ENCODE measurements around the gene DNAH11. TPM values are rescaled to one million over a fixed set of nuclear protein-coding genes. Genes with fewer than 3 reads are reported as not detected.

Gene DNAH11
- total and polyA plus RNA-seq, 9 of the 15 experiments (the other 6 are each of a cell fraction or from before 2014, with no cell fraction given), result under 0.01 TPM; not detected in 7

DNA sequence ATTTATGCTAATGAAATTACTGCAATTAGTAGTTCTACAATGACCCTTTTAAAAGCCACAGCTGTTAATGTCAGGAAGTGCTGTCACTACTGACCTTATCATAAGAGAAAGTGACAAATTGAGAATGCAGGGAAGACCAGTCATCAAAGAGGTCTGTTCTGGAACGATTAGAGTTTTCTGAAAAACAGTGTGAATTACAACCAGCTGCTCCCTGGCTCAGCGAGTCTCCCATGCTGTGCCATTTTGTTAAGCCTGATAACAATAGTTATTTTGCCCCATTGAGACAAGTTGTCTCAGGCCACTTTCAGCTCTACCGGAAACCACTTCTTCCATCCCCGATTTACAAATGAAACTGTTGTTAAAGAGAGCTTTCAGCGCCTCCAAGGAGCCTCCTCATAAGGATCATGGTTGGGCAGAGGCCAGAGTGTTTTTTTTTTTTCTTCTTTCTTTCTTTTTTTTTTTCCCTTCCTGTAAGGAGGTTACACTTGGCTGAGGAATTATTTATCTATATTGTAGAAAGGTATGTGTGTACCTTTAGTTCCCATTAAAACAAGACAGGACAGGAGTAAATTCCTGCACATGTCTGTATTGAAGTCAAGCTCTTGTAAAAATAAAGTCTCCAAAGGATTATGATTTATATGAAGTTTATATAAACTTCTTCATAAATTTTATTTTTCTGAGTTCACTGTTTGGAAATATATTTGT is 229.2 kb downstream of the DNAH11 start (continued):
- TF ChIP-seq TBL1XR1 (IDR thresholded peaks at IDR 0.05; ENCODE audit: low read length in 2 of 2) (no peak), ZNF584 (CRISPR knock-in tag; IDR thresholded peaks at IDR 0.05; ENCODE audit: low read depth) (0 out of 2 replicates have a peak, but pooled peaks have one; percentile 46), TCF7L2 (IDR thresholded peaks at IDR 0.05; ENCODE audit: low read depth, low read length) (no peak), ZBTB1 (CRISPR knock-in tag; IDR thresholded peaks at IDR 0.05; ENCODE audit: borderline replicate concordance, low read depth) (no peak), RAD51 (IDR thresholded peaks at IDR 0.05; ENCODE audit: borderline replicate concordance, low read depth) (no peak), ZNF436 (CRISPR knock-in tag; IDR thresholded peaks at IDR 0.05) (no peak), SMAD4 (CRISPR knock-in tag; conservative IDR thresholded peaks at IDR 0.05) (0 out of 2 replicates have a peak, but pooled peaks have one; percentile 36), ZNF785 (CRISPR knock-in tag; IDR thresholded peaks at IDR 0.05) (no peak), ETV5 (CRISPR knock-in tag; IDR thresholded peaks at IDR 0.05; ENCODE audit: low read depth) (no peak), ZNF146 (CRISPR knock-in tag; IDR thresholded peaks at IDR 0.05; ENCODE audit: unreplicated experiment) (no peak), PHB2 (IDR thresholded peaks at IDR 0.05; ENCODE audit: low read depth) (no peak), CBX8 (IDR thresholded peaks at IDR 0.05; ENCODE audit: borderline replicate concordance, extremely low read depth, low read depth, low read length, poor library complexity, severe bottlenecking) (no peak), SAP30 (IDR thresholded peaks at IDR 0.05; ENCODE audit: borderline replicate concordance, insufficient read depth, low read depth, low read length, poor library complexity, severe bottlenecking) (no peak), RBFOX2 (IDR thresholded peaks at IDR 0.05; ENCODE audit: low read depth, low read length) (no peak)
- TF ChIP-seq, protein P1, sequence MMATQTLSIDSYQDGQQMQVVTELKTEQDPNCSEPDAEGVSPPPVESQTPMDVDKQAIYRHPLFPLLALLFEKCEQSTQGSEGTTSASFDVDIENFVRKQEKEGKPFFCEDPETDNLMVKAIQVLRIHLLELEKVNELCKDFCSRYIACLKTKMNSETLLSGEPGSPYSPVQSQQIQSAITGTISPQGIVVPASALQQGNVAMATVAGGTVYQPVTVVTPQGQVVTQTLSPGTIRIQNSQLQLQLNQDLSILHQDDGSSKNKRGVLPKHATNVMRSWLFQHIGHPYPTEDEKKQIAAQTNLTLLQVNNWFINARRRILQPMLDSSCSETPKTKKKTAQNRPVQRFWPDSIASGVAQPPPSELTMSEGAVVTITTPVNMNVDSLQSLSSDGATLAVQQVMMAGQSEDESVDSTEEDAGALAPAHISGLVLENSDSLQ (IDR thresholded peaks at IDR 0.05), result peak; percentile 47
- TF ChIP-seq, protein P2, sequence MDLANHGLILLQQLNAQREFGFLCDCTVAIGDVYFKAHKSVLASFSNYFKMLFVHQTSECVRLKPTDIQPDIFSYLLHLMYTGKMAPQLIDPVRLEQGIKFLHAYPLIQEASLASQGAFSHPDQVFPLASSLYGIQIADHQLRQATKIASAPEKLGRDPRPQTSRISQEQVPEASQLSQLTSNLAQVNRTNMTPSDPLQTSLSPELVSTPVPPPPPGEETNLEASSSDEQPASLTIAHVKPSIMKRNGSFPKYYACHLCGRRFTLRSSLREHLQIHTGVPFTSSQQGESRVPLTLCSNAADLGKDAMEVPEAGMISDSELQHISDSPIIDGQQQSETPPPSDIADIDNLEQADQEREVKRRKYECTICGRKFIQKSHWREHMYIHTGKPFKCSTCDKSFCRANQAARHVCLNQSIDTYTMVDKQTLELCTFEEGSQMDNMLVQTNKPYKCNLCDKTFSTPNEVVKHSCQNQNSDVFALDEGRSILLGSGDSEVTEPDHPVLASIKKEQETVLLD (IDR thresholded peaks at IDR 0.05), result no peak
- TF ChIP-seq, protein P3, sequence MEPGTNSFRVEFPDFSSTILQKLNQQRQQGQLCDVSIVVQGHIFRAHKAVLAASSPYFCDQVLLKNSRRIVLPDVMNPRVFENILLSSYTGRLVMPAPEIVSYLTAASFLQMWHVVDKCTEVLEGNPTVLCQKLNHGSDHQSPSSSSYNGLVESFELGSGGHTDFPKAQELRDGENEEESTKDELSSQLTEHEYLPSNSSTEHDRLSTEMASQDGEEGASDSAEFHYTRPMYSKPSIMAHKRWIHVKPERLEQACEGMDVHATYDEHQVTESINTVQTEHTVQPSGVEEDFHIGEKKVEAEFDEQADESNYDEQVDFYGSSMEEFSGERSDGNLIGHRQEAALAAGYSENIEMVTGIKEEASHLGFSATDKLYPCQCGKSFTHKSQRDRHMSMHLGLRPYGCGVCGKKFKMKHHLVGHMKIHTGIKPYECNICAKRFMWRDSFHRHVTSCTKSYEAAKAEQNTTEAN (CRISPR knock-in tag; IDR thresholded peaks at IDR 0.05), result no peak
- TF ChIP-seq, protein P4, sequence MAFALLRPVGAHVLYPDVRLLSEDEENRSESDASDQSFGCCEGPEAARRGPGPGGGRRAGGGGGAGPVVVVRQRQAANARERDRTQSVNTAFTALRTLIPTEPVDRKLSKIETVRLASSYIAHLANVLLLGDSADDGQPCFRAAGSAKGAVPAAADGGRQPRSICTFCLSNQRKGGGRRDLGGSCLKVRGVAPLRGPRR (CRISPR knock-in tag; IDR thresholded peaks at IDR 0.05), result no peak
- TF ChIP-seq, protein P5, sequence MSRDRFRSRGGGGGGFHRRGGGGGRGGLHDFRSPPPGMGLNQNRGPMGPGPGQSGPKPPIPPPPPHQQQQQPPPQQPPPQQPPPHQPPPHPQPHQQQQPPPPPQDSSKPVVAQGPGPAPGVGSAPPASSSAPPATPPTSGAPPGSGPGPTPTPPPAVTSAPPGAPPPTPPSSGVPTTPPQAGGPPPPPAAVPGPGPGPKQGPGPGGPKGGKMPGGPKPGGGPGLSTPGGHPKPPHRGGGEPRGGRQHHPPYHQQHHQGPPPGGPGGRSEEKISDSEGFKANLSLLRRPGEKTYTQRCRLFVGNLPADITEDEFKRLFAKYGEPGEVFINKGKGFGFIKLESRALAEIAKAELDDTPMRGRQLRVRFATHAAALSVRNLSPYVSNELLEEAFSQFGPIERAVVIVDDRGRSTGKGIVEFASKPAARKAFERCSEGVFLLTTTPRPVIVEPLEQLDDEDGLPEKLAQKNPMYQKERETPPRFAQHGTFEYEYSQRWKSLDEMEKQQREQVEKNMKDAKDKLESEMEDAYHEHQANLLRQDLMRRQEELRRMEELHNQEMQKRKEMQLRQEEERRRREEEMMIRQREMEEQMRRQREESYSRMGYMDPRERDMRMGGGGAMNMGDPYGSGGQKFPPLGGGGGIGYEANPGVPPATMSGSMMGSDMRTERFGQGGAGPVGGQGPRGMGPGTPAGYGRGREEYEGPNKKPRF (IDR thresholded peaks at IDR 0.05; ENCODE audit: low read depth, low read length), result no peak

Data from K562 (cell line).